Measurements from ENCODE around the gene ASXL2.
"Not testable (repeated sequence)": the region's sequence is repeated elsewhere in the genome, so short reads cannot be mapped to it uniquely, and the experiment has no call there.

The ASXL2 gene

DNA sequence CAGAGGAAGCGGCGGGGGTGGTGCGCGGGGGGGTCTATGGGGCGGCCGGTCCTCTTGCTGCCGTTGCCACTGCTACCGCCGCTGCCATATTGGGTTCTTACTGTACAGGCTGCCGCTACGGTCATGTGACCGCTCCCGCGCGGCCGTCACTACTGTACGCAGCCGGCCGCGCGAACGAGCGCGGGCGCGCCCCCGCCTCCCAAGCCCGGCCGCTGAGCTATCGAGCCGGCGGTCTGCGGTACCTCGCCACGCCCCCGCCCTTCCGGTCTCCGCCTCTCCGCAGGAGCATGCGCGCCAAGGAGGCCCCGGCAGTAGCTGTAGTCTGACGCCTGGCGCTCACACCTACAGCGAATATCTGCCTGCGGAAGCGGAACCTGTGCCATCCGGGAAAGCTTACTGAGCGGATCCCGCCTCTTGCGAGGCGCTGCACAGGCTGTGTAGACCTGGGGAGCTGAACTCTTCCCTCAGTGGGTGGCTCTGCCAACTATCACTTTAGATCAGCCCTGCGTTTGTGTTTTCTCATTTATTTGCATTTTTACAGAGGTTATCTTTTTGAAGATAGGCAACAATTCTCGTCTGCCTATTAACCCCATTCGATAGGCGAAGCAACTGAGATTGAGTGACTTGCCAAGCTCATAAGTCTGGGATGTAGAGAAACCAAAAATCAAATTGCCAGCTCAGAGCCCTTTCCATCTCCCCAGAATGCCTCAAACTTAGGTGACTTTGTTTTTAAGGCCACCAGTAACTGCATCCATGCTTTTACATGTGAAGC, at the start of gene ASXL2:
Gene ASXL2 (minus strand): TSS at position 127 of the 772 bp plus-strand sequence. CDS start 265 bp downstream, outside the sequence.
- DNase-seq = peak; percentile 98

DNA sequence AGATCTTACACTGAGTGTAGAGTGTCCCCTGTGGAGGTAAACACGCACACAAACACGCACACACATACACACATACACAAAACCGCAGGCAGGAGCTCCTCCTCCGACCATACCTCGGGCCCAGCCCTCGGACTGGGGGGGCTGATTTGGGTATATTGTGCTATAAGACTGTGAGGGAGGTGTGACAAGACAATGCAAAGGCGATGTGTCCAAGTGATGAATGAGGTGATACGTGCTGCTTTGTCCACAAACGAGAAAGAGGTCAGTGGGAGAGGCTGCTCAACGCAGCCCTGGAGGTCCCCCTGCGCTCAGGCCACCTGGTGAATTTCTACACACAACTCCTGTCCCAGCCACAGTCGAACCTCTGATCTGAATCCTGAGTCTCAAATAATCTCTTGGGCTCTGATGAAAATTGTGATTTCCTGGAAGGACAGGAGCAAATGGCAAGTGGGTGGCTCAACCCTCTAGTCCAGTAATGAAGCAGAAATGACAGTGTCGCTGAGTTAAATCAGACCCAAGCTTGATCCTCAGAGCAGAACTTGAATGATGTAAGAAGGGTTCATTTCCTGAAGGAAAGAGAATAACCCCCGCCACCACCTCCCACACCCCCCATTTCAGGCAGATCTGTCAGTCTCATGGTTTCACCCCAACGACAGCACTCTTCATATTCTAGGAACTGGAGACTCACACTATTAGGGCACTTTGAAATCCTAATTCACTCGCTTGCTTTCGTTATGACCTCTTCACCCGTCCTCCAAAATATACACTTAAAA, 48.9 kb upstream of the ASXL2 start:
- DNase-seq = no peak

DNA sequence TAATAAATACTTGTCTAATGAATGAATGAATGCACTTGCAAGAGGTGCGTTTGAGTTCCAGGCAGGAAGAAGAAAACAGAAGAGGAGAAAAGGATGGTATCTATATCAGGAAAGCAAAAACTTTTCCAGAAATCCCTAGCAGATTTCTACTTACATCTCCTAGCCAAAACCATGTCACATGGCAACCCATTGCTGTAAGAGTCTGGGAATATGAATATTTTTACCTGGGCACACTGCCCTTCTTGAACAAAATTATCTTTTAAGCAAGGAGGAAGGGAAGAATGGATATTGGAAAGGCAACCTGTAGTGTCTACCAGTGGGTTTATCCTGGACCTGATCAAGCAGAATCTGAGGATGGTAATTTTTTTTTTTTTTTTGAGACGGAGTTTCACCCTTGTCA, 44.2 kb upstream of the ASXL2 start:
- no peak for DNase-seq

DNA sequence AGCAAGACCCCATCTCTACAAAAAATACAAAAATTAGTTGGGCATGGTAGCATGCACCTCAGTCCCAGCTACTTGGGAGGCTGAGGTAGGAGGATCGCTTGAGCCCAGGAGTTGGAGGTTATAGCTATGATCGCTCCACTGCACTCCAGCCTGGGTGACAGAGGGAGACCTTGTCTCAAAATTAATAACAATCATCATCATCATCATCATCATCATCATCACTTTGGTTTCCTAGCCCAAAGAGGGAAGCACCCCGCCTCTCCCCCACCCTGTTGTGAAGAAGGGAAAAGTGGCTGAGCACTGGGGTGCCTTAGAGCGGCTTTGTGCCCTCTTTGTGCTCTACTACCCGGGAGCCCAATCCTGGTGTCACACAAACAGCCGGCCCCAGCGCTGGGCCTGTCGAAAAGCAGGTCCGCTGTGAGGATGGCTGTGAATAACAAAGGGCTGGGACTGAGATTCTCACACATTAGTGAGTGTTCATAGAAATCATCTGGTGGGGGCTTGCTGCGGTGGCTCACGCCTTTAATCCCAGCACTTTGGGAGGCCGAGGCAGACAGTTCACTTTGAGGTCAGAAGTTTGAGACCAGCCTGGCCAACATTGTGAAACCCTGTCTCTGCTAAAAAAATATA, 42.6 kb upstream of the ASXL2 start:
- no peak for DNase-seq

DNA sequence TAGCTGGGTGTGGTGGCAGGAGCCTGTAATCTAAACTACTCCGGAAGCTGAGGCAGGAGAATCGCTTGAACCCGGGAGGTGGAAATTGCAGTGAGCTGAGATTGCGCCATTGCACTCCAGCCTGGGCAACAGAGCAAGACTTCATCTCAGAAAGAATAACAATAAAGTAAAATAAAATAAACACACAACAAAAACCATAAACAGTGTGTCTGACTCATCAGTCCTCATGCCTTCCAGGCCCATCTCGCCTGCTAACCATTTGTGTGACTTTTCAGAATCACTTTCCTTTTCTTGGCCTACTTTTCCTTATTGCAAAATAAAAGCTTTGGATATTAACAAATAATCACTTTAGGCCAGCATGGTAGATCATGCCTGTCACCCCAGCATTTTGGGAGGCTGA, 42.0 kb upstream of the ASXL2 start:
- DNase-seq = no peak

DNA sequence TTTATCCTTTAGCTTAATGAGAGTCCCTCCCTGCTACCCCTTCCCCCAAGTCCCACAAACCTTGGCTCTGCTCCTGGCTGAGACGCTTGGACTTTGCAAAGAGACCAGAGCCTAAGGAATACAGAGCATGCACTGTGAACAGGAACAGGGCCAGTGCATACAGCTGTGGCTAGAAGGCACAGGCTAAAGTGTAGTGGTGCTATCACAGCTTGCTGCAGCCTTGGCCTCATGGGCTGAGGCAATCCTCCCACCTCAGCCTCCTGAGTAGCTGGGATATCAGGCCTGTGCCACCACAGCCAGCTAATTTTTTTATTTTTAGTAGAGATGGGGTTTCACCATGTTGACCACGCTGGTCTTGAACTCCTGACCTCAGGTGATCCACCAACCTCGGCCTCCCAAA, 39.5 kb upstream of the ASXL2 start:
- DNase-seq = no peak

DNA sequence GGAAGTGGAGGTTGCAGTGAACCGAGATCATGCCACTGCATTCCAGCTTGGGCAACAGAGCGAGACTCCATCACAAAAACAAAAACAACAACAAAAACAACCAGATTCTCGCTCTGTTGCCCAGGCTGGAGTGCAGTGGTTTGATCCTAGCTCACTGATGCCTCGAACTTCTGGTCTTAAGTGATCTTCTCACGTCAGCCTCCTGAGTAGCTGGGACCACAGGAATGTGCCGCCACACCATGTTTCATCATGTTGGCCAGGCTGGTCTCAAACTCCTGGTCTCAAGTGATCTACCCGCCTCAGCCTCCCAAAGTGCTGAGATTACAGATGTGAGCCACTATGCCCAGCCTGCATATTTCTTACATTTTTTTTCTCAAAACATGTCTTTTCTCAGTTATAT, 39.1 kb upstream of the ASXL2 start:
- not testable (repeated sequence) for DNase-seq

DNA sequence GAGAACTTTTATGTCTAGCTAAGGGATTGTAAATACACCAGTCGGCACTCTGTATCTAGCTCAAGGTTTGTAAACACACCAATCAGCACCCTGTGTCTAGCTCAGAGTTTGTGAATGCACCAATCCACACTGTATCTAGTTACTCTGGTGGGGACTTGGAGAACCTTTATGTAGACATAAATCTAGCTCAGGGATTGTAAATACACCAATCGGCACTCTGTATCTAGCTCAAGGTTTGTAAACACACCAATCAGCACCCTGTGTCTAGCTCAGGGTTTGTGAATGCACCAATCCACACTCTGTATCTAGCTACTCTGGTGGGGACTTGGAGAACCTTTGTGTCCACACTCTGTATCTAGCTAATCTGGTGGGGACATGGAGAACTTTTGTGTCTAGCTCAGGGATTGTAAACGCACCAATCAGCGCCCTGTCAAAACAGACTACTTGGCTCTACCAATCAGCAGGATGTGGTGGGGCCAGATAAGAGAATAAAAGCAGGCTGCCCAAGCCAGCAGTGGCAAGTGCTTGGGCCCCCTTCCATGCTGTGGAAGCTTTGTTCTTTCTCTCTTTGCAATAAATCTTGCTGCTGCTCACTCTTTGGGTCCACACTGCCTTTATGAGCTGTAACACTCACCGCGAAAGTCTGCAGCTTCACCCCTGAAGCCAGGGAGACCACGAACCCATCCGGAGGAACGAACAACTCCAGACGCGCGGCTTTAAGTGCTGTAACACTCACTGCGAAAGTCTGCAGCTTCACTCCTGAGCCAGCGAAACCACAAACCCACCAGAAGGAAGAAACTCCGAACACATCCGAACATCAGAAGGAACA, 37.9 kb upstream of the ASXL2 start:
- peak; percentile 37 for DNase-seq

DNA sequence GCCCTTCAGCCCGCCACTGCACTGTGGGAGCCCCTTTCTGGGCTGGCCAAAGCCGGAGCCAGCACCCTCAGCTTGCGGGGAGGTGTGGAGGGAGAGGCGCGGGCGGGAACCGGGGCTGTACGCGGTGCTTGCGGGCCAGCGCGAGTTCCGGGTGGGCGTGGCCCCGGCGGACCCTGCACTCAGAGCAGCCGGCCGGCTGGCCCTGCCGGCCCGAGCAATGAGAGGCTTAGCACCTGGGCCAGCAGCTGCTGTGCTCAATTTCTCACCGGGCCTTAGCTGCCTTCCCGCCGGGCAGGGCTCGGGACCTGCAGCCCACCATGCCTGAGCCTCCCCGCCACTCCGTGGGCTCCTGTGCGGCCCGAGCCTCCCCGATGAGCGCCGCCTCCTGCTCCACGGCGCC, 37.1 kb upstream of the ASXL2 start:
- not testable (repeated sequence) for DNase-seq

DNA sequence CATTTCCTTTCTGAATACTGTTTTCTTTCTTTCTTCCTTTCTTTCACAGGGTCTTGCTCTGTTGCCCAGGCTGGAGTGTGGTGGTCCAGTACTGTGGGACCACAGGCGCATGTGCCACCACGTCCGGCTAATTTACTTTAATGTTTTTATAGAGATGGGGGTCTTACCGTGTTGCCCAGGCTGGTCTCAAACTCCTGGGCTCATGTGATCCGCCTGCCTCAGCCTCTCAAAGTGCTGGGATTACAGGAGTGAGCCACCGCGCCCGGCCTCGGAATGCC, 35.3 kb upstream of the ASXL2 start:
- not testable (repeated sequence) for DNase-seq

DNA sequence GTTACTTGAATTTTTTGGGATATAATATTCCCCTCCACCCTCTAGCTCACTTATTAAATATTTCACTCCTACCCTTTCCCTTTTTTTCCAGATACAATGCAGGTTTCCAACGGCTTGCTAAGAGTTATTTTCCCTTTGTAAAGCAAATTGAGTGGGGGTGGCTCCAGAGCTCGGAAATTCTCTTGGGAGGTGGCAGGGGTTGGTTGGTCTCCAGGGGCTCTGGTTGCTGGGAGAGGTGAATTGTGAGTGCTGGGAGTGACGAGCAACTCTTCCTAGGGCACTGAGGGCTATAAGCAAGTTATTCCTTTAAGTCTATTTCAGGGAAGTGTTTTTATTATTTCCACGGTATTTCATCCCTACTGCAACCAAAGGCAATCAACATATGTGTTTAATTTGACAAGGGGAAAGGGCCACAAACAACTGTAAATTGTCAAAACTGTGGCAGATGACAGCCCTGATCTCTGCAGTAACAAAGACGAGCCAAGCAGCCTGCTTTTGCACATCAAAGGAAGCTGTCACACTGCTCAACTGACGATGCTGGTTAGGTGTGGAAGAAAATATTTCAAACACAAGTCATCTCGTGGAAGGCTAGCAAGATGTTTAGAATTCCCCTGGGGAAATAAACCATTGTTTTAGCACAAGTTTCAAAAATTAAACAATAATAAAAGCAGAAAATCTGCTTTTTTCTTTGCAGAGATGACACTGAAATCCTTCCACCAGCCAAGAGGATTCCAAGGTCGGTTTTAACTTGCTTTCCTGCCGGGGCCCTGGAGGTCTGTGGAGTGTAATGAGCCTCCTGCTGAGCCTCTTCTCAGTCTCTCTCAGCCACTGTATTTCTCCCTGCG, 34.8 kb upstream of the ASXL2 start:
- DNase-seq = no peak

DNA sequence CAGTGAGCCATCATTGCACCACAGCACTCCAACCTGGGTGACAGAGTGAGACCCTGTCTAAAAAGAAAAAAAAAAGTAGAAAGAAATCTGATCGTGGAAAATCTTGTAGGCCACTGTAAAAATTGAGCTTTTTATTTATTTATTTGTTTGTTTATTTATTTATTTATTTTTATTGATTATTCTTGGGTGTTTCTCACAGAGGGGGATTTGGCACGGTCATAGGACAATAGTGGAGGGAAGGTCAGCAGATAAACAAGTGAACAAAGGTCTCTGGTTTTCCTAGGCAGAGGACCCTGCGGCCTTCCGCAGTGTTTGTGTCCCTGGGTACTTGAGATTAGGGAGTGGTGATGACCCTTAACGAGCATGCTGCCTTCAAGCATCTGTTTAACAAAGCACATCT, 31.3 kb upstream of the ASXL2 start:
- DNase-seq = not testable (repeated sequence)

DNA sequence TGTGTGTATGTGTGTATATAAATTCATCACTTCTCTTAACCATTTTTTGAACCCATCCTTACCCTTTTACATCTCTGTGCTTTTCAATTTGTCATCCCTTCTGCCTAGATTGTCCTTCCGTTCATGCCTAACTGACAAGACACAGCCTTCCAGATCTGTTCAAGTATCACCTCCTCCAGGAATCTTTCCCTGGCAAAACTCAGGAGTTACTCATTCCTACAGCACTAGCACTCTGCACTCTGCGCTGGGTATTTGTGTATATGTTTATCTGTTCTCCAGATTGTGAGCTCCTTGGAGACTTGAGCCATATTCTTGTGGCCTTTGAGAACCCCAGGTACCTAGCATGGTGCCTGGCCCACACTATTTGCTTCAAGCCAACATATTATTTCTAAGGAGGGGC, 26.8 kb upstream of the ASXL2 start:
- no peak for DNase-seq

DNA sequence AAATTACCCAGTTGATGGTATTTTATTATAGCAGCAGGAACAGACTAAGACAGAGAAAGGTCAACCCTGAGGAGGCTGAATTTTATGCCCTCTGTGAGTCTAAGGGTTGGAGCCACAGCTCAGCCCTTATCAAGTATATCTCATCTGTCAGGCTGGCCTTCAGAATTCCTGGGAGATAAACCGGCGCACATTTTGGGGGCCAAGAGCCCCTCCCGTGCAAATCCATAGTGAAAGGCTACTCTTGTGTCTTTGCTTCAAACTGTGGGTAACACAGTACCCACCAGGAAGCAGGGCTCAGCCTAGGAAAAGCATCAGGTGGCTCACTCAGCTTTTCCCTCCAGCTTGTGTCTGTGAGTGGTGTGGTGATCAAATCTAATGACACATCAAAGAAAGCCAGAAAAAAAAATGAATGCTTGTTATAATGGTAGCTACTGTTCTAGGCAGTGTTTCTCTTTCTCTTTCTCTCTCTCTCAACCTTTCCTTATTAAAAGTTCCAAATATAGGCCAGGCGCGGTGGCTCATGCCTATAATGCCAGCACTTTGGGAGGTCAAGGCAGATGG, 25.0 kb upstream of the ASXL2 start:
- DNase-seq = no peak

DNA sequence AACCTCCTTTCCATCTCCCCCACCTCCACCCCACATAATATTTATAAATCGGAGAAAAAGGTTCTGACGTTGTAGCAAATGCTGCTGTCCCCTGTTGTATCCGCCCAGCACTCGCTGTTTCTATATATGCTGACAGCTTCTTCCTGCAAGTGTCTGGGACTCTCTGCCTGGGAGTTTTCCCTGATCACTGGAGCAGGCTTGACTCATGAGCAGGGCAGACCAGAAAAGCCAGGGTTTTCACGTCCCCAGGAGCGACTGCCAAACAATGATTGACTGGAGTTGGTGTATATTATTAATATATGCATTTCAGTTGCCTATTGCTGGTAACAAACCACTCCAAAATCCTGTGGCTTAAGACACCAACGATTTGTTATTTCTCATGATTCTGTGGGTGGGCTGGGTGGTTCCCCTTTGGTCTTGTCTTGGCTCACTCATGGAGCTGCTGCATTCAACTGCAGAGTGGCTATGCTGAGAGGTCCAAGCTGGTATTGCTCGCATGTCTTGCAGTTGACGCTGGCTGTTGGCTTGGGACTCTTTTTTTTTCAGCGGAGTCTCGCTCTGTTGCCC, 21.2 kb upstream of the ASXL2 start:
- DNase-seq = no peak

DNA sequence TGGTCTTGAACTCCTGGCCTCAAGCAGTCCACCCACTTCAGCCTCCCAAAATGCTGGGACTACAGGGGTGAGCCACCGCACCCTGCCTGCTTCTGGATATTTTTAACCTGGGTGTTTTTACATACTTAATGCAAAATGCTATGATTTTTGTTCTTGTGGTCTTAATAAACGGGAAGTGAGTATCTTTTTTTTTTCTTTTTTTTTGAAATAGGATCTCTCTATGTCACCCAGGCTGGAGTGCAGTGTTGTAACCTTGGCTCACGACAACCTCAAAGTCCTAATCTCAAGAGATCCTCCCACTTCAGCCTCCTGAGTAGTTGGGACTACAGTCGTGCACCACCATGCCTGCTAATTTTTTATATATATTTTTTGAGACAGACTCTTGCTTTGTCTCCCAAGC, 19.2 kb upstream of the ASXL2 start:
- DNase-seq = no peak

DNA sequence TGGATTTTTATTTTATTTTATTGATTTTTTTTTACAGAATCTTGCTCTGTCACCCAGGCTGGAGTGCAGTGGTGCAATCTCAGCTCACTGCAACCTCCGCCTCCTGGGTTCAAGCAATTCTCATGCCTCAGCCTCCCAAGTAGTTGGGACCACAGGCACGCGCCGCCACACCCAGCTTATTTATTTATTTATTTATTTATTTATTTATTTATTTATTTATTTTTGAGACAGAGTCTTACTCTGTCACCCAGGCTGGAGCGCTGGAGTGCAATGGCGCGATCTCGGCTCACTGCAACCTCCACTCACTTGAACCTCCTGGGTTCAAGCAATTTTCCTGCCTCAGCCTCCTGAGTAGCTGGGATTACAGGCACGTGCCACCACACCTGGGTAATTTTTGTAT, 18.0 kb upstream of the ASXL2 start:
- not testable (repeated sequence) for DNase-seq

DNA sequence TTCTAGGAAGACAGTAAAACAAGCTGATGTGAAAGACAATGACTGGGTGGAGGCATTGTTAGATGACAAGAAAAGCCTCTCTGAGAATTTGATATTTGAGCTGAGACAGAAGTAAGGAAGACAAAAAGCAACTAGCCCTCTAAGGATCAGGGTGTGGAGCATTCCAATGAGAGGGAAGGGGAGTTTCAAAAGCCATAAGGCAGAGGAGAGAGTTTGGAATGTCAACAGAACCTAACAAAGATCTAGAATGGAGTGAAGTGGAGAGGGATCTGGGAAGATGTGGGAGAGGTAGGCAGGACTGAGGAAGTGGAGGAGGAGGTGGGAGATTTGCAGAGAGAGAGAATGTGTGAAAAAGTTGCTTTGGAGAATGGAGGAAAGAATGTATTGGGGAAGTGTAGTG, 17.3 kb upstream of the ASXL2 start:
- no peak for DNase-seq

DNA sequence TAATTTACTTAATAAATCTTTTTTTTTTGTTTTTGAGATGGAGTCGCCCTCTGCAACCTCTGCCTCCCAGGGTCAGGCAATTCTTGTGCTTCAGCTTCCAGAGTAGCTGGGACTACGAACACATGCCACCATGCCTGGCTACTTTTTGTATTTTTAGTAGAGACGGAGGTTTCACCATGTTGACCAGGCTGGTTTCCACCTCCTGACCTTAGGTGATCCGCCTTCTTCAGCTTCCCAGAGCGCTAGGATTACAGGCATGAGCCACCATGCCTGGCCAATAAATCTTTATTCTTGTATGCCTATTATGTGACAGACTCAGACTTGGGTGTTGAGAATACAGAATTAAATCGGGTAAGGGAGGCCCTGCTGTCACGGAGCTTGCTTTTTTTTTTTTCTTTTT, 16.7 kb upstream of the ASXL2 start:
- no peak for DNase-seq

DNA sequence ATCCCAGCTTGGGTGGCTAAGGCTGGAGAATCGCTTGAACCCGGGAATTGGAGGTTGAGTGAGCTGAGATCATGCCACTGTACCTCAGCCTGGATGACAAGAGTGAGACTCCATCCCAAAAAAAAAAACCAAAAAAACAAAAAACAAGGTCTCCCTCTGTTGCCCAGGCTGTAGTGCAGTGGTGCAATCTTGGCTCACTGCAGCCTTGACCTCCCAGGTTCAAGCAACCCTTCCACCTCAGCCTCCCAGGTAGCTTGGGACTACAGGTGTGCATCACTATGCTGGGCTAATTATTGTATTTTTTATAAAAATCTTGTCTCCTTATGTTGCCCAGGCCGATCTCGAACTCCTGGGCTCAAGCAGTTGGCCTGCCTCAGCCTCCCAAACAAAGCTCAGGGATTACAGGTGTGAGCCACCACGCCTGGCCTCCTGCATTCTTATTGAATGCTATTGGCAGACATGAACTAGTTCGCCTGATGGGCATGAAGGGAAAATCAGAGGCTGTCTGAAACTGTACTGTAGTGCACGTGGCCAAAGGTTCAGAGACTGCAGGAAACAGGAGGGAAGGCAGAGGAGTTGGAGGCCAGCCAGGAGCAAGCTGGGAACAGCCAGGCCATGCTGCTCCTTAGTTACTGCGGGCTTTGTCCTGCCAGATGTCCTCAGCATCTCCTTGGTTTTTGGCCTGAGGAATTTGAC, 16.0 kb upstream of the ASXL2 start:
- DNase-seq = no peak

DNA sequence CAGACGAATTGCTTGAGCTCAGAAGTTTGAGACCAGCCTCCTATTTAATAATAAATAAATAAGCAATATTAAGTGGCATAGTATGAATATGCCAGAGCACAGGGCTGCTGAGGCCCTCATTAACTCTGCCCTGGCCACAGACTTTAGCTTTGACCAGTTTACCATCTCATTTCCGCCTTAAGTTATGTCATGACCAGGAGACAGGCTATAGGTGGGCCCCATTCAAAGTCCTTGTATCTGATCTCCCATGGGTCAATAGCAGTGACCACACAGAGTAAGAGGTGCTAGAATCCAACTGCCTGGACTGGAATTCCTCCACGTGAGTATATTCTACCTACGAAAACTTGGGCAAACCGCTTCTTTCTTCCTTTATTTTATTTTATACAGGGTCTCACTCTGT, 13.4 kb upstream of the ASXL2 start:
- DNase-seq = no peak

Measured in CD4-positive, alpha-beta T cell treated with Interleukin-6 for 4 hours (primary cell).